H1 (cell line): ENCODE data around the gene STYXL1. TPM values are rescaled to one million over a fixed set of nuclear protein-coding genes. Genes with fewer than 3 reads are reported as not detected.

Experiments used
- CTCF ChIA-PET: fragments of 300-600 bp; sonication (Branson Sonifier 250); formaldehyde crosslinking; loops from one replicate; lab custom pipeline; 2021; ENCODE audit not compliant: partially characterized antibody; lab: Charles Lee
- POLR2A ChIA-PET: fragments of 300-600 bp; sonication (Branson Sonifier 250); formaldehyde crosslinking; loops from one replicate; lab custom pipeline; 2021; ENCODE audit warnings: inconsistent platforms; ENCODE audit not compliant: partially characterized antibody; lab: Charles Lee
- DNase-seq, 2 experiments: peaks; one replicate each; pipeline versions ENCODE4 v3.0.0 to v3.0.0-alpha.2; 2010 to 2022; ENCODE audit warnings: low spot score in 2 of 2, low read depth in 1 of 2, mixed read lengths in 1 of 2
- FAIRE-seq: peaks from 2 replicates; lab custom pipeline; 2011; peaks lifted over from hg19 to GRCh38; lab: Jason Lieb, UNC
- H2AFZ ChIP-seq: 2 replicates; pipeline ENCODE4 v1.8.1; 2012; ENCODE audit warnings: low read length, inconsistent platforms
- H2AK5ac ChIP-seq: 2 replicates; pipeline ENCODE4 v1.6.1; 2013; ENCODE audit warnings: low read depth, low read length
- H2BK120ac ChIP-seq: replicated peaks from 2 replicates; pipeline ENCODE3; 2013; ENCODE audit warnings: low read depth, low read length, inconsistent platforms
- H2BK12ac ChIP-seq: 2 replicates; pipeline ENCODE4 v1.6.1; 2013; ENCODE audit warnings: low read depth, low read length
- H2BK15ac ChIP-seq: 2 replicates; pipeline ENCODE4 v1.6.1; 2013; ENCODE audit warnings: low read length
- H2BK20ac ChIP-seq: 2 replicates; pipeline ENCODE4 v1.6.1; 2013; ENCODE audit warnings: low read length
- H2BK5ac ChIP-seq: 2 replicates; pipeline ENCODE4 v1.6.1; 2013; ENCODE audit warnings: low read depth, low read length
- H3K14ac ChIP-seq: 2 replicates; pipeline ENCODE4 v1.6.1; 2013; ENCODE audit warnings: inconsistent platforms; ENCODE audit not compliant: insufficient read length
- H3K18ac ChIP-seq: 2 replicates; pipeline ENCODE4 v1.6.1; 2013; ENCODE audit warnings: low read length; ENCODE audit errors: extremely low read depth
- H3K23ac ChIP-seq: 2 replicates; pipeline ENCODE4 v1.6.1; 2013; ENCODE audit warnings: inconsistent platforms; ENCODE audit not compliant: insufficient read length
- H3K23me2 ChIP-seq: 2 replicates; pipeline ENCODE4 v1.6.1; 2013; ENCODE audit warnings: low read depth, low read length
- H3K27ac ChIP-seq: 2 replicates; pipeline ENCODE4 v1.6.1; 2011; ENCODE audit warnings: low read depth, low read length, inconsistent platforms
- H3K27me3 ChIP-seq, 4 experiments: replicated peaks in 1 of 4; 1 replicate in 1 of 4; 2 replicates in 3 of 4; pipeline versions ENCODE4 v1.6.1 to v1.8.1; 2011 to 2013; ENCODE audit warnings: low read length in 3 of 4, mild to moderate bottlenecking in 3 of 4, inconsistent platforms in 2 of 4, mixed read lengths in 2 of 4, moderate library complexity in 1 of 4; ENCODE audit not compliant: control insufficient read depth in 3 of 4, insufficient read depth in 3 of 4; ENCODE audit errors: extremely low read depth in 1 of 4
- H3K36me3 ChIP-seq, 4 experiments: 2 replicates each; pipeline versions ENCODE4 v1.6.1 to v1.8.1; 2011 to 2013; ENCODE audit warnings: mild to moderate bottlenecking in 4 of 4, low read length in 3 of 4, moderate library complexity in 2 of 4, control low read depth in 1 of 4, inconsistent platforms in 1 of 4; ENCODE audit not compliant: insufficient read depth in 4 of 4, control insufficient read depth in 2 of 4
- H3K4ac ChIP-seq: replicated peaks from 2 replicates; pipeline ENCODE3; 2013; ENCODE audit warnings: low read length, low read depth, mixed read lengths, inconsistent platforms; ENCODE audit not compliant: insufficient read length
- H3K4me1 ChIP-seq, 4 experiments: replicated peaks in 1 of 4; 1 replicate in 1 of 4; 2 replicates in 3 of 4; pipeline versions ENCODE4 v1.6.1 to v1.8.1; 2011 to 2013; ENCODE audit warnings: low read length in 3 of 4, inconsistent platforms in 2 of 4, mixed read lengths in 1 of 4; ENCODE audit not compliant: insufficient read depth in 4 of 4, control insufficient read depth in 3 of 4
- H3K4me2 ChIP-seq, 2 experiments: 2 replicates each; pipeline versions ENCODE4 v1.6.1 to v1.8.1; 2011 to 2013; ENCODE audit warnings: low read depth in 2 of 2, low read length in 2 of 2, control low read depth in 1 of 2, inconsistent platforms in 1 of 2, mild to moderate bottlenecking in 1 of 2; ENCODE audit not compliant: insufficient read depth in 1 of 2
- H3K4me3 ChIP-seq, 4 experiments: fragments of 200-600, 300-600 bp in 1 of 4; sonication (generic), shearing (Covaris generic), sonication (Bioruptor Twin) in 1 of 4; 2 replicates each; pipeline versions ENCODE4 v1.5.1 to v1.8.1; 2011 to 2016; ENCODE audit warnings: low read length in 4 of 4, low read depth in 3 of 4, control low read depth in 2 of 4, inconsistent platforms in 2 of 4, mild to moderate bottlenecking in 2 of 4, mixed read lengths in 1 of 4, moderate library complexity in 1 of 4; ENCODE audit not compliant: insufficient read depth in 2 of 4; ENCODE audit errors: extremely low read depth in 1 of 4
- H3K56ac ChIP-seq: replicated peaks from 2 replicates; pipeline ENCODE3; 2013; ENCODE audit warnings: low read depth, mild to moderate bottlenecking, mixed read lengths, low read length, inconsistent platforms; ENCODE audit not compliant: insufficient read length
- H3K79me1 ChIP-seq: 2 replicates; pipeline ENCODE4 v1.6.1; 2013; ENCODE audit warnings: low read depth, low read length, control low read depth
- H3K79me2 ChIP-seq, 2 experiments: 2 replicates each; pipeline versions ENCODE4 v1.6.1 to v1.8.1; 2012 to 2013; ENCODE audit warnings: low read length in 2 of 2, mild to moderate bottlenecking in 2 of 2, inconsistent platforms in 1 of 2; ENCODE audit not compliant: insufficient read depth in 2 of 2, control insufficient read depth in 1 of 2
- H3K9ac ChIP-seq, 4 experiments: replicated peaks in 1 of 4; 1 replicate in 1 of 4; 2 replicates in 3 of 4; pipeline versions ENCODE4 v1.6.1 to v1.8.1; 2011 to 2013; ENCODE audit warnings: low read depth in 3 of 4, low read length in 3 of 4, control low read depth in 2 of 4, mild to moderate bottlenecking in 2 of 4, moderate library complexity in 2 of 4, inconsistent platforms in 1 of 4; ENCODE audit errors: extremely low read depth in 1 of 4
- H3K9me3 ChIP-seq, 2 experiments: 2 replicates each; pipeline versions ENCODE4 v1.6.1 to v1.8.1; 2012 to 2013; ENCODE audit warnings: mild to moderate bottlenecking in 2 of 2, moderate library complexity in 2 of 2, control low read depth in 1 of 2, inconsistent platforms in 1 of 2, low read depth in 1 of 2, low read length in 1 of 2, mixed read lengths in 1 of 2; ENCODE audit not compliant: insufficient read depth in 2 of 2
- H4K20me1 ChIP-seq, 2 experiments: replicated peaks in 1 of 2; 2 replicates each; pipeline versions ENCODE3 to v1.8.1; 2011 to 2013; ENCODE audit warnings: inconsistent platforms in 2 of 2, low read length in 2 of 2, mild to moderate bottlenecking in 1 of 2; ENCODE audit not compliant: insufficient read depth in 2 of 2, control insufficient read depth in 1 of 2
- H4K5ac ChIP-seq: 2 replicates; pipeline ENCODE4 v1.6.1; 2013; ENCODE audit warnings: low read length, low read depth, mixed read lengths, inconsistent platforms; ENCODE audit not compliant: insufficient read length
- H4K8ac ChIP-seq: 2 replicates; pipeline ENCODE4 v1.8.0; 2013; ENCODE audit warnings: mild to moderate bottlenecking, moderate library complexity, low read length, inconsistent platforms; ENCODE audit not compliant: insufficient read depth; ENCODE audit errors: extremely low read depth
- H4K91ac ChIP-seq: replicated peaks from 2 replicates; pipeline ENCODE3; 2013; ENCODE audit warnings: low read length, mixed read lengths, inconsistent platforms; ENCODE audit not compliant: insufficient read length
- EZH2 ChIP-seq: fragments of 200-600 bp; sonication (generic); IDR thresholded peaks from 2 replicates; pipeline ENCODE4 v1.7.1; 2012; ENCODE audit warnings: low read depth, mild to moderate bottlenecking, moderate library complexity, low read length, inconsistent platforms; ENCODE audit not compliant: severe bottlenecking
- MAFK ChIP-seq: IDR thresholded peaks from 2 replicates; pipeline ENCODE4 v1.6.1; 2012; ENCODE audit warnings: low read depth, mild to moderate bottlenecking, improper control_type of control experiment, low read length
- NANOG ChIP-seq: IDR thresholded peaks from 2 replicates; pipeline ENCODE4 v1.6.1; 2011; ENCODE audit warnings: low read length, low read depth, mild to moderate bottlenecking, inconsistent platforms; ENCODE audit not compliant: insufficient read depth, poor library complexity, severe bottlenecking
- RBBP5 ChIP-seq: IDR thresholded peaks from 2 replicates; pipeline ENCODE4 v1.7.1; 2012; ENCODE audit warnings: low read depth, mild to moderate bottlenecking, inconsistent platforms, low read length, moderate library complexity, borderline replicate concordance
- WGBS, 2 experiments: shearing (Covaris generic) in 1 of 2; methylation state at CpG; one replicate each; pipeline versions ENCODE4 v1.1.6 to v1.1.7; 2013 to 2015; ENCODE audit warnings: low lambda C conversion rate in 2 of 2, mixed read lengths in 2 of 2, inconsistent platforms in 1 of 2, low coverage in 1 of 2, missing lambda C conversion rate in 1 of 2; ENCODE audit not compliant: insufficient replicate concordance in 2 of 2, insufficient coverage in 1 of 2, insufficient read length in 1 of 2; ENCODE audit errors: extremely low coverage in 1 of 2, missing lambda C conversion rate in 1 of 2; 5-methylcytosine and 5-hydroxymethylcytosine counted together
- polyA plus RNA-seq, 7 experiments: library from polyadenylated mRNA; depleted of rRNA in 3 of 7; stranded (reverse) in 5 of 7; unstranded in 2 of 7; fragments of >200 nt in 5 of 7; fragments of 200-250 nt in 2 of 7; gene quantifications; 1 replicate in 5 of 7; 2 replicates in 1 of 7; 4 replicates in 1 of 7; pipeline versions ENCODE4 v1.2.1 to v1.2.3, GENCODE V29; 2011 to 2013; ENCODE audit warnings: missing spikeins in 2 of 7, mixed read lengths in 2 of 7
- total RNA-seq: library from RNA; stranded (reverse); fragmentation: NEBNext Ultra II Directional; extraction: Animal tissue kit (Norgen Biotek cat#: 25700); gene quantifications from 2 replicates; pipeline ENCODE4 v1.2.1, GENCODE V29; 2021

Gene STYXL1
- total and polyA plus RNA-seq, 2 of the 8 experiments (the other 6 are each of a cell fraction or from before 2014, with no cell fraction given), result 32.3 to 53.9 TPM

DNA sequence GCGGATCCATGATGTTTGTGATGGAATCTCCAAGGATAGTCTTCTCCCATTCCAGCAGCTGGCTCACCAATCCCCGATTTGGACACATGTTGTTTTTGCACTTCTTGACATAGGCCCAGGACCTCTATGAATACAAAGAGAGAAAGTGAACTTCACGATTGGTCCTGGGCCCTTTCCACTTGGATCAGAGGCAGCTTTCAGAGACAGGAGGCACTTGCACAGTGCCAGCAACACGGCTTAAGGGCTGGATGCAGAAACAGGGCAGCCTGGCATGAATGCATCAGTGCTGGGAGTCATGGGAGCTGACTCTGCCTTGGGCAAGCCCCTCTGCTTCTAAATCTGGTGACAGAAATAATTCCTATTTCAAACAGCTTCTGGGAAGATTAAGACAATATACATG is 51.3 kb downstream of the STYXL1 start:
- Histone ChIP-seq H2AFZ (no peak overlapping the region), H3K14ac (no peak overlapping the region), H3K36me3 (no peaks in the 10 kb centered on the region; a peak in 1 of 8 replicates), H4K91ac (no peak overlapping the region), H3K4me3 (no peak overlapping the region), H3K4ac (no peak overlapping the region), H3K18ac (no peak overlapping the region), H2BK20ac (no peak overlapping the region), H3K9ac (no peak overlapping the region), H3K79me1 (no peaks in the 10 kb centered on the region), H4K5ac (no peak overlapping the region), H4K8ac (no peak overlapping the region), H3K79me2 (no peaks in the 10 kb centered on the region), H3K4me1 (peaks cover 0 to 19% (median 11%) of the 10 kb centered on the region in 4 experiments; a peak in 6 of 7 replicates), H3K9me3 (no peaks in the 10 kb centered on the region), H3K27me3 (no peaks in the 10 kb centered on the region), H3K27ac (no peak overlapping the region), H4K20me1 (no peaks in the 10 kb centered on the region), H3K4me2 (no peak overlapping the region), H2BK120ac (no peak overlapping the region), H3K23me2 (peaks cover 11% of the 10 kb centered on the region; the same call in 1 of the 2 replicates), H2BK5ac (no peak overlapping the region), H2AK5ac (no peak overlapping the region), H3K23ac (no peak overlapping the region), H3K56ac (no peak overlapping the region), H2BK15ac (no peak overlapping the region), H2BK12ac (no peak overlapping the region)
- 85% methylated on average over 4 of the region's 4 CpGs; no CpG with 5 or more reads in 1 of the 2 experiments for WGBS, 2 experiments
- POLR2A ChIA-PET, result interaction anchor here (1.1 to 1.2 kb wide), 2 partner anchors 9 to 82 kb away, joined by 3 read pairs; partner anchors contain the start of gene POR
- TF ChIP-seq EZH2, result no peak
- no peak for TF ChIP-seq NANOG
- no peak for TF ChIP-seq RBBP5
- TF ChIP-seq MAFK, result no peak
- FAIRE-seq, result no peak
- CTCF ChIA-PET, result interaction anchor here (0.6 to 2.1 kb wide), 3 partner anchors 13 to 111 kb away, joined by 3 to 6 read pairs (median 3); no protein-coding TSS in a partner anchor
- no peak for DNase-seq
